ENCODE data around the gene UGT2B11. TPM values are rescaled to one million over a fixed set of nuclear protein-coding genes. Genes with fewer than 3 reads are reported as not detected.
"Not testable (repeated sequence)": the region's sequence is repeated elsewhere in the genome, so short reads cannot be mapped to it uniquely, and the experiment has no call there.

Gene UGT2B11
- polyA plus RNA-seq, 1 donor from 2014 or later = 0.10 TPM

GRCh38 chr4:69194166-69194565 is 20.4 kb downstream of the UGT2B11 start:
- H3K9me2 ChIP-seq (ENCODE audit: insufficient read depth, low read length) = no peaks in the 10 kb centered on the region
- no peak overlapping the region for H3K27ac ChIP-seq (ENCODE audit: low read length)
- no peak overlapping the region for H3K4me3 ChIP-seq (ENCODE audit: low read length)
- H3K9me3 ChIP-seq (ENCODE audit: low read length) = no peaks in the 10 kb centered on the region
- no peaks in the 10 kb centered on the region for H3K36me3 ChIP-seq (ENCODE audit: insufficient read depth, low read length)
- no peaks in the 10 kb centered on the region for H4K20me1 ChIP-seq (ENCODE audit: insufficient read depth)
- H2AFZ ChIP-seq (ENCODE audit: low read depth, low read length) = no peak overlapping the region
- H3K9ac ChIP-seq (ENCODE audit: low read length) = no peak overlapping the region
- H3K4me2 ChIP-seq (ENCODE audit: low read length) = no peak overlapping the region
- H3K27me3 ChIP-seq (ENCODE audit: insufficient read depth, low read depth, low read length) = no peaks in the 10 kb centered on the region
- no peaks in the 10 kb centered on the region for H3F3A ChIP-seq (ENCODE audit: insufficient read depth, low read length, poor library complexity, severe bottlenecking)
- H3K79me2 ChIP-seq (replicated peaks; ENCODE audit: insufficient read depth, low read length) = no peaks in the 10 kb centered on the region
- TF ChIP-seq MXI1 (conservative IDR thresholded peaks at IDR 0.05; ENCODE audit: poor library complexity, severe bottlenecking) = no peak
- TF ChIP-seq CTCF (IDR thresholded peaks at IDR 0.05; ENCODE audit: poor library complexity, severe bottlenecking) = no peak
- no peak for TF ChIP-seq TAF1 (IDR thresholded peaks at IDR 0.05; ENCODE audit: low read depth)

GRCh38 chr4:69191905-69192304 is 22.6 kb downstream of the UGT2B11 start:
- H3K9me2 ChIP-seq (ENCODE audit: insufficient read depth, low read length); H3K36me3 ChIP-seq (ENCODE audit: insufficient read depth, low read length); H3K4me3 ChIP-seq (ENCODE audit: low read length); H3K9ac ChIP-seq (ENCODE audit: low read length); H3K9me3 ChIP-seq (ENCODE audit: low read length); H3K4me2 ChIP-seq (ENCODE audit: low read length); H3F3A ChIP-seq (ENCODE audit: insufficient read depth, low read length, poor library complexity, severe bottlenecking); H3K79me2 ChIP-seq (replicated peaks; ENCODE audit: insufficient read depth, low read length); H3K27ac ChIP-seq (ENCODE audit: low read length); H2AFZ ChIP-seq (ENCODE audit: low read depth, low read length); H4K20me1 ChIP-seq (ENCODE audit: insufficient read depth); H3K27me3 ChIP-seq (ENCODE audit: insufficient read depth, low read depth, low read length): not testable (repeated sequence)

GRCh38 chr4:69190621-69191020 is 23.9 kb downstream of the UGT2B11 start:
- H3K4me3 ChIP-seq (ENCODE audit: low read length) = not testable (repeated sequence)

GRCh38 chr4:69181519-69182169 is 32.9 kb downstream of the UGT2B11 start:
- H3K9me3 ChIP-seq (ENCODE audit: low read length); H3K4me2 ChIP-seq (ENCODE audit: low read length): not testable (repeated sequence)

More at GRCh38 chr4:69190621-69191020, 23.9 kb downstream of the UGT2B11 start:
- not testable (repeated sequence) for H3K79me2 ChIP-seq (replicated peaks; ENCODE audit: insufficient read depth, low read length); H3K36me3 ChIP-seq (ENCODE audit: insufficient read depth, low read length); H3K9me2 ChIP-seq (ENCODE audit: insufficient read depth, low read length); H3K27me3 ChIP-seq (ENCODE audit: insufficient read depth, low read depth, low read length); H2AFZ ChIP-seq (ENCODE audit: low read depth, low read length); H3F3A ChIP-seq (ENCODE audit: insufficient read depth, low read length, poor library complexity, severe bottlenecking); H3K9ac ChIP-seq (ENCODE audit: low read length); H4K20me1 ChIP-seq (ENCODE audit: insufficient read depth); H3K27ac ChIP-seq (ENCODE audit: low read length); H3K9me3 ChIP-seq (ENCODE audit: low read length); H3K4me2 ChIP-seq (ENCODE audit: low read length)

GRCh38 chr4:69179817-69180216 is 34.7 kb downstream of the UGT2B11 start:
- H3K79me2 ChIP-seq (replicated peaks; ENCODE audit: insufficient read depth, low read length); H3K27me3 ChIP-seq (ENCODE audit: insufficient read depth, low read depth, low read length); H4K20me1 ChIP-seq (ENCODE audit: insufficient read depth); H3K4me2 ChIP-seq (ENCODE audit: low read length); H3K4me3 ChIP-seq (ENCODE audit: low read length); H3K27ac ChIP-seq (ENCODE audit: low read length); H3K9ac ChIP-seq (ENCODE audit: low read length); H3K9me2 ChIP-seq (ENCODE audit: insufficient read depth, low read length); H3K9me3 ChIP-seq (ENCODE audit: low read length); H3F3A ChIP-seq (ENCODE audit: insufficient read depth, low read length, poor library complexity, severe bottlenecking); H2AFZ ChIP-seq (ENCODE audit: low read depth, low read length); H3K36me3 ChIP-seq (ENCODE audit: insufficient read depth, low read length): not testable (repeated sequence)

More at GRCh38 chr4:69181519-69182169, 32.9 kb downstream of the UGT2B11 start:
- not testable (repeated sequence) for H3K79me2 ChIP-seq (replicated peaks; ENCODE audit: insufficient read depth, low read length); H3K9me2 ChIP-seq (ENCODE audit: insufficient read depth, low read length); H3K27me3 ChIP-seq (ENCODE audit: insufficient read depth, low read depth, low read length); H3K9ac ChIP-seq (ENCODE audit: low read length); H3F3A ChIP-seq (ENCODE audit: insufficient read depth, low read length, poor library complexity, severe bottlenecking); H4K20me1 ChIP-seq (ENCODE audit: insufficient read depth); H2AFZ ChIP-seq (ENCODE audit: low read depth, low read length); H3K36me3 ChIP-seq (ENCODE audit: insufficient read depth, low read length); H3K27ac ChIP-seq (ENCODE audit: low read length); H3K4me3 ChIP-seq (ENCODE audit: low read length)

GRCh38 chr4:69178751-69179205 is 35.8 kb downstream of the UGT2B11 start:
- H2AFZ ChIP-seq (ENCODE audit: low read depth, low read length); H4K20me1 ChIP-seq (ENCODE audit: insufficient read depth); H3F3A ChIP-seq (ENCODE audit: insufficient read depth, low read length, poor library complexity, severe bottlenecking); H3K9ac ChIP-seq (ENCODE audit: low read length); H3K4me2 ChIP-seq (ENCODE audit: low read length); H3K4me3 ChIP-seq (ENCODE audit: low read length); H3K9me2 ChIP-seq (ENCODE audit: insufficient read depth, low read length); H3K36me3 ChIP-seq (ENCODE audit: insufficient read depth, low read length); H3K27ac ChIP-seq (ENCODE audit: low read length); H3K79me2 ChIP-seq (replicated peaks; ENCODE audit: insufficient read depth, low read length); H3K27me3 ChIP-seq (ENCODE audit: insufficient read depth, low read depth, low read length); H3K9me3 ChIP-seq (ENCODE audit: low read length): not testable (repeated sequence)
